Measurements from ENCODE around the gene NELL1. TPM values are rescaled to one million over a fixed set of nuclear protein-coding genes. Genes with fewer than 3 reads are reported as not detected.

The NELL1 gene
- polyA plus RNA-seq, 1 of the 3 experiments (the other 2 are of a cell fraction), result not detected

DNA sequence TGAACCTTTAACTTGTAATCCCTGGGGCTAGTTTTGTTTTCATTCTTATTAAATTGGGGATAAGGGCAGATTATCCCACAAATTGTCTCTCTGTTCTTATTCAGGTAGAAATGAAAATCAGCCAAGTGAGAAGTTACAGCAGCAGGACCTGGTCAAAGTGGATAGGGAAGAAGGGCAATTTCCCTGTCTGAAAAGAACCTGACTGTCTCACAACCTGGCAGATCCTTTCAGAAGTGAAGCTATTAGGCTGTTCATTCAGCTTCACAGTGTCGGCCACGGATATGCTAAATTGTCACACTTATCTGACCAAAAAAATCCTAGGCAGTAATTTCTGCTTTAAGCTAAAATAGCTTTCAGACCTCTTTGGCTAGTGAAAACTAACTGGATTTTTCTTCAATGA, 810.9 kb downstream of the NELL1 start (continued):
- TF ChIP-seq EP300 (IDR thresholded peaks at IDR 0.05; ENCODE audit: borderline replicate concordance in 1 of 2, low read depth in 1 of 2, low read length in 1 of 2) (no peak), ELF1 (IDR thresholded peaks at IDR 0.05) (no peak), SIN3A (IDR thresholded peaks at IDR 0.05; ENCODE audit: borderline replicate concordance, low read depth, low read length) (no peak)
- TF ChIP-seq, protein P1, sequence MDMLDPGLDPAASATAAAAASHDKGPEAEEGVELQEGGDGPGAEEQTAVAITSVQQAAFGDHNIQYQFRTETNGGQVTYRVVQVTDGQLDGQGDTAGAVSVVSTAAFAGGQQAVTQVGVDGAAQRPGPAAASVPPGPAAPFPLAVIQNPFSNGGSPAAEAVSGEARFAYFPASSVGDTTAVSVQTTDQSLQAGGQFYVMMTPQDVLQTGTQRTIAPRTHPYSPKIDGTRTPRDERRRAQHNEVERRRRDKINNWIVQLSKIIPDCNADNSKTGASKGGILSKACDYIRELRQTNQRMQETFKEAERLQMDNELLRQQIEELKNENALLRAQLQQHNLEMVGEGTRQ (IDR thresholded peaks at IDR 0.05; ENCODE audit: borderline replicate concordance, low read depth, low read length), result no peak

DNA sequence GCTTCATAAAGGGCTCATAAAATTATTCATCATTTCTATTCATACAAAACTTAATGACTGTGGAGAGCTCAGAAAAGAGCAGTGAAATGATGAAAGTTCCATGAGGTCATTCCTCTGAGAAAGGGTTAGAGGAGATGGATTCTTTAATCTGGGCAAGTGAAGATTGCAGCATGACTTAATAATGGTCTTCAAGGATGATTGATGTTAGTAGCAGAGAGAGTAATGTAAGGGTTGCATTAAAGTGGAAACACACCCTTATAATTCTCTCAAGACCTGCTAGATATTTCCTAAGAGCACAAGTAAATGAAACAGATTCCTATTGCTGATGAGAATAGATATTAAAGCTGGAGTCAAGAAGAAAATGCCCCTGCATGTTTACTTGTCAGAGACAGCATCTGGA, 811.9 kb downstream of the NELL1 start:
- Histone ChIP-seq H3K4me1 (ENCODE audit: control insufficient read depth in 1 of 2, insufficient read depth in 2 of 2, low read depth in 1 of 2, low read length in 1 of 2) (no peaks in the 10 kb centered on the region; a peak in 1 of 4 replicates), H3K9me3 (no peaks in the 10 kb centered on the region), H3F3A (replicated peaks; ENCODE audit: insufficient read depth) (no peaks in the 10 kb centered on the region), H3K9me2 (no peaks in the 10 kb centered on the region), H3K27me3 (ENCODE audit: insufficient read depth) (no peaks in the 10 kb centered on the region), H4K20me1 (ENCODE audit: insufficient read depth) (no peaks in the 10 kb centered on the region), H2AFZ (ENCODE audit: low read depth) (no peak overlapping the region), H3K79me2 (ENCODE audit: insufficient read depth) (no peaks in the 10 kb centered on the region), H3K27ac (ENCODE audit: low read depth in 2 of 2, low read length in 1 of 2) (no peak overlapping the region), H3K4me2 (no peak overlapping the region), H3K4me3 (ENCODE audit: low read depth in 2 of 2, low read length in 1 of 2) (no peak overlapping the region), H3K36me3 (replicated peaks in 1 of 2; ENCODE audit: control insufficient read depth in 1 of 2, insufficient read depth in 2 of 2, low read length in 1 of 2) (no peaks in the 10 kb centered on the region), H3K9ac (no peak overlapping the region)
- CTCF ChIA-PET, result interaction anchor here (2.4 kb wide), 1 partner anchor 10 kb away, joined by 5 read pairs; no protein-coding TSS in a partner anchor
- POLR2A ChIA-PET, result no interaction called here
- no peak for DNase-seq
- TF ChIP-seq EP300 (IDR thresholded peaks at IDR 0.05; ENCODE audit: borderline replicate concordance in 1 of 2, low read depth in 1 of 2, low read length in 1 of 2), result no peak
- no peak for TF ChIP-seq POLR2AphosphoS5 (IDR thresholded peaks at IDR 0.05; ENCODE audit: low read depth, low read length)
- no peak for TF ChIP-seq SIN3A (IDR thresholded peaks at IDR 0.05; ENCODE audit: borderline replicate concordance, low read depth, low read length)
- TF ChIP-seq RAD21 (IDR thresholded peaks at IDR 0.05; ENCODE audit: low read length), result no peak
- TF ChIP-seq, protein P2, sequence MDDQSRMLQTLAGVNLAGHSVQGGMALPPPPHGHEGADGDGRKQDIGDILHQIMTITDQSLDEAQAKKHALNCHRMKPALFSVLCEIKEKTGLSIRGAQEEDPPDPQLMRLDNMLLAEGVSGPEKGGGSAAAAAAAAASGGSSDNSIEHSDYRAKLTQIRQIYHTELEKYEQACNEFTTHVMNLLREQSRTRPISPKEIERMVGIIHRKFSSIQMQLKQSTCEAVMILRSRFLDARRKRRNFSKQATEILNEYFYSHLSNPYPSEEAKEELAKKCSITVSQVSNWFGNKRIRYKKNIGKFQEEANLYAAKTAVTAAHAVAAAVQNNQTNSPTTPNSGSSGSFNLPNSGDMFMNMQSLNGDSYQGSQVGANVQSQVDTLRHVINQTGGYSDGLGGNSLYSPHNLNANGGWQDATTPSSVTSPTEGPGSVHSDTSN (IDR thresholded peaks at IDR 0.05), result no peak
- no peak for TF ChIP-seq JUND (IDR thresholded peaks at IDR 0.05)
- TF ChIP-seq NRF1 (IDR thresholded peaks at IDR 0.05; ENCODE audit: low read depth, low read length), result no peak
- no peak for TF ChIP-seq TAF1 (IDR thresholded peaks at IDR 0.05; ENCODE audit: borderline replicate concordance, low read depth, low read length)
- TF ChIP-seq, protein P3, sequence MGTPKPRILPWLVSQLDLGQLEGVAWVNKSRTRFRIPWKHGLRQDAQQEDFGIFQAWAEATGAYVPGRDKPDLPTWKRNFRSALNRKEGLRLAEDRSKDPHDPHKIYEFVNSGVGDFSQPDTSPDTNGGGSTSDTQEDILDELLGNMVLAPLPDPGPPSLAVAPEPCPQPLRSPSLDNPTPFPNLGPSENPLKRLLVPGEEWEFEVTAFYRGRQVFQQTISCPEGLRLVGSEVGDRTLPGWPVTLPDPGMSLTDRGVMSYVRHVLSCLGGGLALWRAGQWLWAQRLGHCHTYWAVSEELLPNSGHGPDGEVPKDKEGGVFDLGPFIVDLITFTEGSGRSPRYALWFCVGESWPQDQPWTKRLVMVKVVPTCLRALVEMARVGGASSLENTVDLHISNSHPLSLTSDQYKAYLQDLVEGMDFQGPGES (IDR thresholded peaks at IDR 0.05; ENCODE audit: low read depth, low read length), result no peak
- TF ChIP-seq CHD2 (IDR thresholded peaks at IDR 0.05; ENCODE audit: low read length, partially characterized antibody), result no peak
- TF ChIP-seq, protein P4, sequence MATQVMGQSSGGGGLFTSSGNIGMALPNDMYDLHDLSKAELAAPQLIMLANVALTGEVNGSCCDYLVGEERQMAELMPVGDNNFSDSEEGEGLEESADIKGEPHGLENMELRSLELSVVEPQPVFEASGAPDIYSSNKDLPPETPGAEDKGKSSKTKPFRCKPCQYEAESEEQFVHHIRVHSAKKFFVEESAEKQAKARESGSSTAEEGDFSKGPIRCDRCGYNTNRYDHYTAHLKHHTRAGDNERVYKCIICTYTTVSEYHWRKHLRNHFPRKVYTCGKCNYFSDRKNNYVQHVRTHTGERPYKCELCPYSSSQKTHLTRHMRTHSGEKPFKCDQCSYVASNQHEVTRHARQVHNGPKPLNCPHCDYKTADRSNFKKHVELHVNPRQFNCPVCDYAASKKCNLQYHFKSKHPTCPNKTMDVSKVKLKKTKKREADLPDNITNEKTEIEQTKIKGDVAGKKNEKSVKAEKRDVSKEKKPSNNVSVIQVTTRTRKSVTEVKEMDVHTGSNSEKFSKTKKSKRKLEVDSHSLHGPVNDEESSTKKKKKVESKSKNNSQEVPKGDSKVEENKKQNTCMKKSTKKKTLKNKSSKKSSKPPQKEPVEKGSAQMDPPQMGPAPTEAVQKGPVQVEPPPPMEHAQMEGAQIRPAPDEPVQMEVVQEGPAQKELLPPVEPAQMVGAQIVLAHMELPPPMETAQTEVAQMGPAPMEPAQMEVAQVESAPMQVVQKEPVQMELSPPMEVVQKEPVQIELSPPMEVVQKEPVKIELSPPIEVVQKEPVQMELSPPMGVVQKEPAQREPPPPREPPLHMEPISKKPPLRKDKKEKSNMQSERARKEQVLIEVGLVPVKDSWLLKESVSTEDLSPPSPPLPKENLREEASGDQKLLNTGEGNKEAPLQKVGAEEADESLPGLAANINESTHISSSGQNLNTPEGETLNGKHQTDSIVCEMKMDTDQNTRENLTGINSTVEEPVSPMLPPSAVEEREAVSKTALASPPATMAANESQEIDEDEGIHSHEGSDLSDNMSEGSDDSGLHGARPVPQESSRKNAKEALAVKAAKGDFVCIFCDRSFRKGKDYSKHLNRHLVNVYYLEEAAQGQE (IDR thresholded peaks at IDR 0.05; ENCODE audit: low read depth, low read length), result no peak
